ENCODE measurements around the gene CUL9.

The CUL9 gene

DNA sequence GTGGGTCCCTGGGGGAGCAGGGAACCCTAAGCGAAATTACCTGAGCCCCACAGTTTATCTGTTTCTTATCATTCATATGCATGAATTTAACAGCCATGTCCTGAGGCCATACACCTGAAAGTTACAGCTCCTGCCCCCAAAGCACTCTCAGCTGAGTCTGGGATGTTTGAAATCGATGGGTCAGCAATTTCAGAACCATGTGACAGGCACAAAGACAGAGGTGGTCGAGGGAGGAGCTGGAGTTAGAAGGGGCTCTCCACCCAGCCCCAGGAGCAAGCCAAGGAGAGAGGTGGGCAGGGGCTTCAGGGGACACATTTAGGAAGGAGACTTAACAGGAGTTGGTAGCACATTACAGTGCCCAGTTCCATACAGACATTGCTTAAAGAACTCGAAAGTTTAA, 76.2 kb downstream of the CUL9 start:
- DNase-seq, result no peak

DNA sequence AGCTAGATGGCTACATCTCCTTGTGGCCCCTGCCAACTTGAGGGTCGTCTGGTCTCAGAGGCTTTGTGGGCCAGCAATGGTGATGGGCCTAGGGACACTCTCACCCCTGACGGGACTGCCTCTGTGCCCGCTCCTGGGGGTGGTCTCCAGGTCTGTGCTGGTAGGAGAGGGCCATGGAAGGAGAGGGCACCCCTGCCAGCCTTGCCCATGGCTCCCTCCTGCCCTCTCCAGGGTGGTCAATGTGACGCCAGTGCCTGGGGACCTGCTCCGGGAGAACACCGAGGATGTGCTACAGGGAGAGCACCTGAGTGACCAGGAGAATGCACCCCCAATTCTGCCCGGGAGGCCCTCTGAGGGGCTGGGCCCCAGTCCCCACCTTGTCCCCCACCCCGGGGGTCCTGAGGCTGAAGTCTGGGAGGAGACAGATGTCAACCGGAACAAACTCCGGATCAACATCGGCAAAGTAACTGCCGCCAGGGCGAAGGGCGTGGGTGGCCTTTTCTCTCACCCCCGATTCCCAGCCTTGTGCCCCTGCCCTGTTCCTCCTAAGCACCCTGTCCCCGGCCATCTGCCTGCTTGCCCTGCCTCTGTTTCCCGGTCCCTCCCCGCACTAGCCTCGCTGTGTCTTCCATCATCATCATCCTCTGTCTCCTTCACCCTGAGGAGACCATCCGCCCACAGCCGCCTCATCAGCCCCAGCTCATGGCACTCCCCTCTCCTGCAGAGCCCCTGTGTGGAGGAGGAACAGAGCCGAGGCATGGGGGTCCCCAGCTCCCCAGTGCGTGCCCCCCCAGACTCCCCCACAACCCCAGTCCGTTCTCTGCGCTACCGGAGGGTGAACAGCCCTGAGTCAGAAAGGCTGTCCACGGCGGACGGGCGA, 77.1 kb downstream of the CUL9 start:
- DNase-seq, result no peak

GRCh38 chr6:43260791-43261190, 78.8 kb downstream of the CUL9 start:
- DNase-seq, result no peak

DNA sequence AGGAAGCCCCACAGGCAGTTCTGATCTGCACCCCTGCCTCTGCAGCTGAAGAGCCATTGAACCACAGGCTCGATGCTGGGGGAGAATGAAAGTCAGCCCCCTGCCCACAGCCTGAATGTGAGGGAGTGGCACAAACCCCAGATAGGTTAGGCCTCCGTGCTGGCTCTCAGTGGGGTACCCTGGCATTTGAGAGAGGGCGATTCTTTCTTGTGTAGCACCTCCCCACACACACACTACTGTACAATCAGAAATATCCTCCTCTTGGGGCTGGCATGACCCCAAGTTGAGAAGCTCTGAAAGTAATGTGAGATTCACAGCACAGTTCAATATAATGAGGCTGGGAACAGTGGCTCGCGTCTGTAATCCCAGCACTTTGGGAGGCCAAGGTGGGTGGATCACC, 79.2 kb downstream of the CUL9 start:
- no peak for DNase-seq

- DNase-seq, result no peak
These were observed 80.2 kb downstream of the CUL9 start for GRCh38 chr6:43262000-43262779.

- DNase-seq, result no peak
These were observed 80.9 kb downstream of the CUL9 start for GRCh38 chr6:43262780-43263313.

- peak; percentile 73 for DNase-seq
These were observed 81.5 kb downstream of the CUL9 start for GRCh38 chr6:43263314-43264178.

DNA sequence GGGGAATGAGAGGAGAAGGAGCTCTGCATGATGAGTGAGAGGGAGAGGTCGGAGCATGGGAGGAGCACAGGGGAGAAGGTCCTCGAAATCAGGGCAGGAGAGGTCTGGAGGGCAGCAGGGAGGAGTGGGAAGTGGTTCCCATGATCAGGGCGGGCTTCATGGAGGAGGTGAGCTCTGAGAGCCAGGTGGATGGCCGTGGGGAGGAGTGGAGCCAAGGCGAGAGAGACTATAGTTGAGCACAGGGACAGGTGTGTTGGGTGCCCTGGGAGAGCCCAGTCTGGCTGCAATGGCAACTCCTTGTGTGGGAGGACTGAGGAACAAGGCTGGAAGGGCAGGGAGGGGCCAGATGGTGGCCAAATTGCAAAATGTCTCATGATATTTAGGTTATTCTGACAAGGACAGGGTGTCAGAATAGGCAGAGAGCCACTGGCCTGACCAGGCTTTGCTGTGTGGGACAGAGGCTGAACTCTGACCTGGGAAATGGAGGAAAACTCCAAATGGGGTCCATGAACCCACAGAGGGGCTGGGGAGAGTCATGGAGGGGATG, 82.7 kb downstream of the CUL9 start:
- no peak for DNase-seq

- no peak for DNase-seq
These were observed 83.6 kb downstream of the CUL9 start for GRCh38 chr6:43265564-43265963.

GRCh38 chr6:43267619-43268354, 85.8 kb downstream of the CUL9 start:
- DNase-seq, result no peak

- DNase-seq, result no peak
These were observed 86.3 kb downstream of the CUL9 start for GRCh38 chr6:43268355-43268700.

DNA sequence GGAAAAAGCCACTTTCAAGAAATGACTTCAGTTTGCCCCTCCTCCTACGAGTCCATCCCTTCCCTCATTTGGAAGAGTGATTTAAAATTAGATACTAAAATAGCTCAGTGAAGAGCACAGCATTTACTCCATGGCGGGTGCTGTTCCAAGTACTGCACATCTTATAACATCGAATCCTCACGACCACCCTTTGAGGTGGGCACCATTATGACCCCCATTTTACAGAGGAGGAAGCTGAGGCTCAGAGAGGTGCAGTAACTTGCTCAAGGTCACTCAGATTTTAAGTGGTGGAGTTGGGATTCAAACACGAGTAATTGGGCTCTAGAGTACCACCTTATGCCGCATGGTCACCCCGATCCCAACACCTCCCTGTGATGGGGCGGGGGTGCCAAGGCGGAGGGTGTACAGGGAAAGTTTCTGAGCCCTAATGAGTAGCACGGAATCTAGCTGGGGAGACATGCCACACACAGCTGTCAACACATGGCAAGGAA, 86.8 kb downstream of the CUL9 start:
- DNase-seq, result no peak

GRCh38 chr6:43269273-43270007, 87.4 kb downstream of the CUL9 start:
- DNase-seq, result peak; percentile 32

GRCh38 chr6:43271103-43271815, 89.3 kb downstream of the CUL9 start:
- no peak for DNase-seq

DNA sequence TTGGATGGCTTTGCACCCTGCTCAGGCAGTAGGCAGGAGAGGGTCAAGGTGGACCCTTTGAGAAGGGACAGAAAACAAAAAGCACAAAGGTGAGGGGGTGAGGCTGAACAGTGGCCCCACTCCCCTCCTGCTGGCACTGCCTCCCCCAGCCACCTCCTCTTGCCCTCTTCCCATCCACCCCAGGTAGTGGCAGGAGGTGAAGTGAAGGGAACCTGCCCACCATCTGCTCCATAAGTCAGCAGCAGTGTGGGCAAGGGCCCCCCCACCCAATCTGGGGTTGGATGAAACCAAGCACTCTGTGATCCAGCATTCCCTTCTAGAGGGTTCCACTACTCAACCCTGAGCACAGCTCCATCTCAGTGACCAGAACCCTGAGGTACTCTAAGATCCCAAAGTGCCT, 89.9 kb downstream of the CUL9 start:
- DNase-seq, result no peak

DNA sequence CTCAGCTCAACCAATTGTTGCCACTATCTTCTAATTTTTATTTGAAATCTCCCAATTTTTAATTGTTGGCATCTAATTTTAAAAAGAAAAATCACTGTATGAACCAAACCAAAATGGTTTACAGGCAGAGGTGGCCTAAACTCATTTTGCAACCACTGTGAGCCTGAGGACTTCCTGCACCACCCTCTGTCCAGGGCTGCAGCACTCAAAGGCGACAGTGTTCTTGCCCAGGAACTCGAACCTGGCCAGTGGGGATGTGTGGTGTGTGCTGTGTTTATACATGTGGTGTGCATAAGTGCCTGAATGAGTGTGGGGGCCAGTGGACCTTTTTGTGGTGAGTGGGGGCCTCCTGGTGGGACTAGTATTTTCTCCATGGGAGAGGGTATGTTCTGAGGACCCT, 91.7 kb downstream of the CUL9 start:
- no peak for DNase-seq

Data from activated gamma-delta T cell treated with Interleukin-2 at 50 U/mL for 16 hours (primary cell).